ENCODE measurements around the gene KIF1A.

GRCh38 chr2:240664622-240665021, 155.4 kb downstream of the KIF1A start:
- TF ChIP-seq CTCF (IDR thresholded peaks at IDR 0.05): no peak
- TF ChIP-seq POLR2A (IDR thresholded peaks at IDR 0.05): no peak

All from suprapubic skin (tissue), 3 donors.